ENCODE results near the gene ECE1.

GRCh38 chr1:21201650-21202049 is 88.6 kb downstream of the ECE1 start:
- no peak for TF ChIP-seq CTCF (conservative IDR thresholded peaks at IDR 0.05 in 1 of 2, IDR thresholded peaks at IDR 0.05 in 1 of 2; ENCODE audit: low read depth in 1 of 2, low read length in 2 of 2)
- no peak for TF ChIP-seq EZH2 (IDR thresholded peaks at IDR 0.05; ENCODE audit: low read length, missing control alignments)
